ENCODE measurements around the gene ZNF346.

- TF ChIP-seq POLR2AphosphoS5 (IDR thresholded peaks at IDR 0.05): no peak
- TF ChIP-seq POLR2A (IDR thresholded peaks at IDR 0.05): no peak
- TF ChIP-seq CTCF (IDR thresholded peaks at IDR 0.05): no peak
Observed at GRCh38 chr5:177083357-177083756, 60.9 kb downstream of the ZNF346 start.

All from prostate gland (tissue), 2 donors.